ENCODE data around the gene KLHL13.

KLHL13 gene

GRCh38 chrX:117898226-117898625 lies 218.4 kb downstream of the KLHL13 start:
- DNase-seq (ENCODE audit: extremely low read depth, low read depth) = no peak
- TF ChIP-seq CTCF (IDR thresholded peaks at IDR 0.05; ENCODE audit: low read depth, low read length, missing control alignments) = no peak
- H3K4me3 ChIP-seq (replicated peaks; ENCODE audit: low read depth, low read length) = no peak overlapping the region

- no peak for TF ChIP-seq CTCF (IDR thresholded peaks at IDR 0.05; ENCODE audit: low read depth, low read length, missing control alignments)
- no peak for DNase-seq (ENCODE audit: extremely low read depth, low read depth)
- H3K4me3 ChIP-seq (replicated peaks; ENCODE audit: low read depth, low read length) = no peak overlapping the region
These were observed 221.2 kb downstream of the KLHL13 start for GRCh38 chrX:117895418-117895817.

GRCh38 chrX:117892469-117892868 lies 224.1 kb downstream of the KLHL13 start:
- no peak for DNase-seq (ENCODE audit: extremely low read depth, low read depth)
- TF ChIP-seq CTCF (IDR thresholded peaks at IDR 0.05; ENCODE audit: low read depth, low read length, missing control alignments) = no peak
- H3K4me3 ChIP-seq (replicated peaks; ENCODE audit: low read depth, low read length) = no peak overlapping the region

GRCh38 chrX:117871796-117872195 lies 244.8 kb downstream of the KLHL13 start:
- TF ChIP-seq CTCF (IDR thresholded peaks at IDR 0.05; ENCODE audit: low read depth, low read length, missing control alignments) = no peak
- H3K4me3 ChIP-seq (replicated peaks; ENCODE audit: low read depth, low read length) = no peak overlapping the region
- DNase-seq (ENCODE audit: extremely low read depth, low read depth) = no peak

- no peak for TF ChIP-seq CTCF (IDR thresholded peaks at IDR 0.05; ENCODE audit: low read depth, low read length, missing control alignments)
- no peak for DNase-seq (ENCODE audit: extremely low read depth, low read depth)
These were observed 256.1 kb downstream of the KLHL13 start for GRCh38 chrX:117860517-117860916.

GRCh38 chrX:117854806-117855205 lies 261.8 kb downstream of the KLHL13 start:
- TF ChIP-seq CTCF (IDR thresholded peaks at IDR 0.05; ENCODE audit: low read depth, low read length, missing control alignments) = no peak
- no peak for DNase-seq (ENCODE audit: extremely low read depth, low read depth)
- H3K4me3 ChIP-seq (replicated peaks; ENCODE audit: low read depth, low read length) = no peak overlapping the region

More at GRCh38 chrX:117860517-117860916, 256.1 kb downstream of the KLHL13 start:
- H3K4me3 ChIP-seq (replicated peaks; ENCODE audit: low read depth, low read length) = no peak overlapping the region

- no peak for TF ChIP-seq CTCF (IDR thresholded peaks at IDR 0.05; ENCODE audit: low read depth, low read length, missing control alignments)
- no peak overlapping the region for H3K4me3 ChIP-seq (replicated peaks; ENCODE audit: low read depth, low read length)
- no peak for DNase-seq (ENCODE audit: extremely low read depth, low read depth)
These were observed 265.6 kb downstream of the KLHL13 start for GRCh38 chrX:117851025-117851424.
